Heart left ventricle (tissue), 16 donors: ENCODE measurements around the gene SPOCK2. TPM values are rescaled to one million over a fixed set of nuclear protein-coding genes. Genes with fewer than 3 reads are reported as not detected.
"Not testable (repeated sequence)": the region's sequence is repeated elsewhere in the genome, so short reads cannot be mapped to it uniquely, and the experiment has no call there.

Source experiments
- ATAC-seq, 4 donors: fragments of 200-7000 bp; cut with Tn5 transposase; one replicate each; pipeline ENCODE4 v1.9.1; 2020 to 2022; ENCODE audit warnings: moderate library complexity in 4 of 4, mild to moderate bottlenecking in 3 of 4, moderate number of reproducible peaks in 1 of 4
- DNase-seq, 5 donors: peaks; one replicate each; pipeline ENCODE4 v3.0.0-alpha.2; 2020
- H3K27ac ChIP-seq, 12 donors: fragments of 200-600 bp; sonication (generic) in 4 of 12; one replicate each; pipeline versions ENCODE4 v1.5.0 to v1.8.0; 2016 to 2022; ENCODE audit warnings: mild to moderate bottlenecking in 2 of 12
- H3K27me3 ChIP-seq, 9 donors: fragments of 200-600 bp; sonication (generic) in 2 of 9; one replicate each; pipeline versions ENCODE4 v1.5.1 to v1.8.0; 2016 to 2022; ENCODE audit warnings: mild to moderate bottlenecking in 3 of 9
- H3K36me3 ChIP-seq, 9 donors: fragments of 200-600 bp; sonication (generic) in 2 of 9; one replicate each; pipeline versions ENCODE4 v1.5.0 to v1.8.0; 2018 to 2022; ENCODE audit warnings: mild to moderate bottlenecking in 2 of 9
- H3K4me1 ChIP-seq, 12 donors: fragments of 200-600 bp; sonication (generic) in 4 of 12; one replicate each; pipeline versions ENCODE4 v1.5.0 to v1.8.0; 2016 to 2022; ENCODE audit warnings: mild to moderate bottlenecking in 3 of 12
- H3K4me3 ChIP-seq, 12 donors: fragments of 200-600 bp; sonication (generic) in 4 of 12; one replicate each; pipeline versions ENCODE4 v1.5.0 to v1.8.0; 2017 to 2022; ENCODE audit warnings: mild to moderate bottlenecking in 9 of 12, moderate library complexity in 4 of 12
- H3K9me3 ChIP-seq, 12 donors: fragments of 200-600 bp; sonication (generic) in 4 of 12; one replicate each; pipeline versions ENCODE4 v1.5.0 to v1.8.0; 2016 to 2022; ENCODE audit warnings: mild to moderate bottlenecking in 1 of 12
- POLR2A ChIP-seq, 2 donors: fragments of 450-650 bp; IDR thresholded peaks; one replicate each; pipeline ENCODE4 v1.6.1; 2017; ENCODE audit warnings: antibody characterized with exemption in 2 of 2, mild to moderate bottlenecking in 2 of 2, moderate library complexity in 2 of 2
- WGBS, 4 donors: extraction: QIAGEN DNeasy Blood & Tissue Kit in 2 of 4; methylation state at CpG; one replicate each; pipeline versions ENCODE4 v1.1.5 to v1.1.7; 2013 to 2018; 5-methylcytosine and 5-hydroxymethylcytosine counted together
- intact Hi-C, 10 donors: fragments of 100-400 bp; cut with DNase I; formaldehyde crosslinking; loops; one replicate each; pipeline versions ENCODE4 v1.11.1 to v1.14.2; 2022
- polyA plus RNA-seq, 2 donors: library from polyadenylated mRNA; stranded (reverse); fragments of 200-250 nt; gene quantifications; one replicate each; pipeline ENCODE4 v1.2.3, GENCODE V29; 2013
- total RNA-seq, 9 donors: library from RNA; depleted of rRNA in 2 of 9; stranded (reverse); fragments of >200 nt in 2 of 9; fragmentation: NEBNext Ultra II Directional in 3 of 9; extraction: Animal tissue kit (Norgen Biotek cat#: 25700) in 3 of 9; gene quantifications; one replicate each; pipeline versions ENCODE4 v1.1.0 to v1.2.4, GENCODE V29; 2016 to 2023
- TF ChIP-seq, protein P1 (sequence below), 12 donors: fragments of 200-600 bp; sonication (generic) in 4 of 12; IDR thresholded peaks; one replicate each; pipeline versions ENCODE4 v1.5.0 to v1.8.0; 2018 to 2022; ENCODE audit warnings: antibody characterized with exemption in 12 of 12, mild to moderate bottlenecking in 5 of 12
- donor health status: ischemic (EF 13 %, LVEDD 7.1; RV severe dilation, severe dysfunction).
- donor health status: healthy with polysubstance abuse.
- donor health status: DM: no; HTN: yes; CAD: no.
- donor health status: DM: no; HTN: no; CAD: no.
- donor health status: ischemic (EF 25% LVEDD 6.9; RV normal size, moderate dysfunction).
- donor health status: ischemic (EF 25% LVEDD 5.7; RV mildly dilated, moderate dysfunction).
- donor health status: healthy.
- donor health status: DM: yes; HTN: yes; CAD: no.
- donor health status: ischemic (EF 35%, LVEDD 5.7; RV mildly dilated, moderate dysfunction).
- donor health status: nonischemic (EF 11% LVEDD 7.7; RV severe dilation, severe dysfunction).
- donor health status: DM: yes; HTN: yes; CAD: no.
- donor health status: PGD.
- donor health status: ischemic (EF 29% LVEDD 5.4; RV normal size, mild dysfunction).
- donor health status: nonischemic (EF 23%, LVEDD 6.1; RV moderate dilation, normal function).

Gene SPOCK2
- total and polyA plus RNA-seq, 11 donors: 4.4 to 16.6 (median 8.0) TPM

DNA sequence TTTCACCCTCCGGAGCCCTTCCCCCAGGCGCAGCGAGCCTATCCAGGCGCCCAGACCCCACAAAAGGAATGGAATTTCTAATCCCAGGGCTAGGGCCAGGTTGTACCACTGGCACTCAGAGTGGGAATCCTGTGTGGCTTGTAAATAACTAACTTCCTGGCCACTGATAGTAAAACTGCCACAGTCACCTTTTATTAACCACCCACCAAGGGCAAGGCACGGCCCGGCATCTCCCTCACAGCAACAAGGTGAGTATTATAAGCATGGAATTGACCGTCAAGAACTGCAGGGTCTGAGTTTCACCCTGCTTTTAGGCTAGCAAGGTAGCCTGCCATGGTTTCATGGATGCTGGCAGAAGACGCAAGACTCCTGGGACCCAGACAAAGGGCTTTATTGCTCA is 51.1 kb downstream of the SPOCK2 start:
- H3K4me1 ChIP-seq: peaks cover 0 to 35% (median 10%) of the 10 kb centered on the region in 12 donors

DNA sequence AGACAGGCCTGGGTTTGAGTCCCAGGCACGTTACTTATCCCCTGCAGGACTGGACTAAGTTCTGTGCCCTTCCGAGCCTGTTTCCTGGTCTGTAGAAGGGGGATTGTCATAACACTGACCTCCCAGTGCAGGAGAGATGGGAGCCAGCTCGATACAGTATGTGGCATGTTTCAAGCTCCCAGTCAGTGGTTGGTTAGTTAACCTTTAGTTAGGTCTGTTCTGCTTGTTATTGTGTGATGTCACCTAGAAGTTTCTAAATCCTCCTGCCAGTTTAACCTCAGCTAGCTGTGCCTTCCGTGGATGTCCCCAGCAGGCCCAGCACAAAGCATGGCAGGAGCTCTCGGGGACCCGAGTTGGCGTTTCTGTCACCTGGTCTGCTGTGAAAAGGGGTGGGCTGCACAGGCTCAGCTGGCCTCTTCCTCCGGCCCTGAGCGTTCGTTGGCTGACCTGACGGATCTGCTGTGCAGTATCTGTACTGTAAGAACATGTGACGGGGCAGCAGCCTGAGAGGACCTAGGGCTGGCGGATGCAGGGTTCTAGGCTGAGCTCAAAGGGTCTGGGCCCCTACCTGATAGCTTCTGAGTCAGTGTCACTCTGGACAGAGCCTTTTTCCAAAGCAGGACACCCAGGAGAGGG is 53.0 kb downstream of the SPOCK2 start:
- intact Hi-C loops: loop anchor here in 2 of 10 donors (2.0 to 5.0 kb wide), 2 partner anchors 23 to 38 kb away; no protein-coding TSS in a partner anchor
- Histone ChIP-seq H3K36me3 (no peaks in the 10 kb centered on the region), H3K27ac (peak overlapping the region in 9 of 12 donors; percentile 4 to 61 (median 39)), H3K27me3 (no peaks in the 10 kb centered on the region), H3K9me3 (no peaks in the 10 kb centered on the region), H3K4me1 (peaks cover 0 to 40% (median 12%) of the 10 kb centered on the region in 12 donors), H3K4me3 (no peak overlapping the region)
- no peak for TF ChIP-seq POLR2A (IDR thresholded peaks at IDR 0.05)
- TF ChIP-seq, protein P1, sequence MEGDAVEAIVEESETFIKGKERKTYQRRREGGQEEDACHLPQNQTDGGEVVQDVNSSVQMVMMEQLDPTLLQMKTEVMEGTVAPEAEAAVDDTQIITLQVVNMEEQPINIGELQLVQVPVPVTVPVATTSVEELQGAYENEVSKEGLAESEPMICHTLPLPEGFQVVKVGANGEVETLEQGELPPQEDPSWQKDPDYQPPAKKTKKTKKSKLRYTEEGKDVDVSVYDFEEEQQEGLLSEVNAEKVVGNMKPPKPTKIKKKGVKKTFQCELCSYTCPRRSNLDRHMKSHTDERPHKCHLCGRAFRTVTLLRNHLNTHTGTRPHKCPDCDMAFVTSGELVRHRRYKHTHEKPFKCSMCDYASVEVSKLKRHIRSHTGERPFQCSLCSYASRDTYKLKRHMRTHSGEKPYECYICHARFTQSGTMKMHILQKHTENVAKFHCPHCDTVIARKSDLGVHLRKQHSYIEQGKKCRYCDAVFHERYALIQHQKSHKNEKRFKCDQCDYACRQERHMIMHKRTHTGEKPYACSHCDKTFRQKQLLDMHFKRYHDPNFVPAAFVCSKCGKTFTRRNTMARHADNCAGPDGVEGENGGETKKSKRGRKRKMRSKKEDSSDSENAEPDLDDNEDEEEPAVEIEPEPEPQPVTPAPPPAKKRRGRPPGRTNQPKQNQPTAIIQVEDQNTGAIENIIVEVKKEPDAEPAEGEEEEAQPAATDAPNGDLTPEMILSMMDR (IDR thresholded peaks at IDR 0.05): no peak
- WGBS, 4 donors: 47 to 76% (median 63%) methylated on average over 13 of the region's 13 CpGs
- peak in 1 of 5 donors; percentile 30 for DNase-seq
- ATAC-seq: peak; percentile 32 to 63 (median 42)

More for the DNA sequence above, 51.1 kb downstream of the SPOCK2 start:
- Histone ChIP-seq H3K4me3 (no peak overlapping the region), H3K36me3 (no peaks in the 10 kb centered on the region), H3K27ac (no peak overlapping the region), H3K27me3 (no peaks in the 10 kb centered on the region), H3K9me3 (no peaks in the 10 kb centered on the region)
- TF ChIP-seq, protein P1 (IDR thresholded peaks at IDR 0.05): no peak
- TF ChIP-seq POLR2A (IDR thresholded peaks at IDR 0.05): no peak
- 94 to 97% (median 95%) methylated on average over 7 to 8 of the region's 8 CpGs for WGBS, 4 donors
- no peak for ATAC-seq
- DNase-seq: no peak
- intact Hi-C loops: loop anchor here in 1 of 10 donors (5.0 kb wide), 1 partner anchor 40 kb away; no protein-coding TSS in a partner anchor

DNA sequence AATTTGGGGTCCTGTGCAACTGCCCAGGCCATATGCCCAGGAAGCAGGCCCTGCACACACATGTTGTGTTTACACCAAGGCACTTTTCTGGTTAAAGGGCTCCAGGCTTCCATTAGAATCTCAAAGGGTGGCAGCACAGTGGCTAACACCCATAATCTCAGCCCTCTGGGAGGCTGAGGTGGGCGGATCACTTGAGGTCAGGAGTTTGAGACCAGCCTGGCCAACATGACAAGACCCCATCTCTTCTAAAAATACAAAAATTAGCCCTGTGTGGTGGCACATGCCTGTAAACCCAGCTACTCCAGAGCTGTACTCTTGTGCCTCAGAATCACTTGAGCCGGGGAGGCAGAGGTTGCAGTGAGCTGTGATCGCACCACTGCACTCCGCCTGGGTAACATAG is 53.6 kb downstream of the SPOCK2 start:
- Histone ChIP-seq H3K4me3 (no peak overlapping the region), H3K9me3 (no peaks in the 10 kb centered on the region), H3K27me3 (no peaks in the 10 kb centered on the region), H3K27ac (peak overlapping the region in 9 of 12 donors; percentile 4 to 61 (median 39)), H3K36me3 (no peaks in the 10 kb centered on the region), H3K4me1 (peaks cover 0 to 45% (median 12%) of the 10 kb centered on the region in 12 donors)
- WGBS, 4 donors: 96 to 99% (median 97%) methylated on average over 4 of the region's 4 CpGs
- ATAC-seq: no peak
- TF ChIP-seq POLR2A (IDR thresholded peaks at IDR 0.05): no peak
- TF ChIP-seq, protein P1 (IDR thresholded peaks at IDR 0.05): no peak
- no peak for DNase-seq
- intact Hi-C loops: loop anchor here in 3 of 10 donors (2.0 to 5.0 kb wide), 3 partner anchors 22 to 62 kb away; no protein-coding TSS in a partner anchor

DNA sequence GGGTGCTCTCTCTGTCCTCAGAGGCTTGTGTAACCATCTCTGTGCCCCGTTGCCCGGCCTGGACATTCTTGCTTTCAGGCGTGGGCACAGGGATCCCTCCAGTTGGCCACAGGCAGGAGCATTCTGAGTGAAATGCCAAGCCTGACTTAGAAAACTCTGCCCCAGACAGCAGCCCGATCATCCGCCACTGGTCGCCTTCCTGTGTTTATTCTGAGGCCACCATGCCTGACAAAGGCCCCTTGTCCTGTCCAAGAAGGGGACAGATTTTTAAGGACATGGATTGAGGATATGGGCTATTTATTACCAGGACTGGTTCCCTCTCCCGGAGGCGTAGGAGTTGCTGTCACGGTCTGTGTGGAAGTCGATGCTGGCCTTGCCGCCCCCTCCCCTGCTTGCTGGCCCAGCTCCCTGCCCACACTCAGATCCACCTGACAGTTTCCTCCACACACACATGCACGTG is 54.3 kb downstream of the SPOCK2 start:
- Histone ChIP-seq H3K4me1 (peaks cover 0 to 45% (median 12%) of the 10 kb centered on the region in 12 donors), H3K9me3 (no peaks in the 10 kb centered on the region), H3K4me3 (no peak overlapping the region), H3K27me3 (no peaks in the 10 kb centered on the region), H3K36me3 (no peaks in the 10 kb centered on the region), H3K27ac (peak overlapping the region in 9 of 12 donors; percentile 8 to 57 (median 32))
- no peak for ATAC-seq
- 45 to 70% (median 54%) methylated on average over 12 of the region's 12 CpGs for WGBS, 4 donors
- intact Hi-C loops: loop anchor here in 2 of 10 donors (2.0 to 5.0 kb wide), 2 partner anchors 21 to 62 kb away; no protein-coding TSS in a partner anchor
- TF ChIP-seq, protein P1 (IDR thresholded peaks at IDR 0.05): no peak
- no peak for TF ChIP-seq POLR2A (IDR thresholded peaks at IDR 0.05)
- DNase-seq: no peak

DNA sequence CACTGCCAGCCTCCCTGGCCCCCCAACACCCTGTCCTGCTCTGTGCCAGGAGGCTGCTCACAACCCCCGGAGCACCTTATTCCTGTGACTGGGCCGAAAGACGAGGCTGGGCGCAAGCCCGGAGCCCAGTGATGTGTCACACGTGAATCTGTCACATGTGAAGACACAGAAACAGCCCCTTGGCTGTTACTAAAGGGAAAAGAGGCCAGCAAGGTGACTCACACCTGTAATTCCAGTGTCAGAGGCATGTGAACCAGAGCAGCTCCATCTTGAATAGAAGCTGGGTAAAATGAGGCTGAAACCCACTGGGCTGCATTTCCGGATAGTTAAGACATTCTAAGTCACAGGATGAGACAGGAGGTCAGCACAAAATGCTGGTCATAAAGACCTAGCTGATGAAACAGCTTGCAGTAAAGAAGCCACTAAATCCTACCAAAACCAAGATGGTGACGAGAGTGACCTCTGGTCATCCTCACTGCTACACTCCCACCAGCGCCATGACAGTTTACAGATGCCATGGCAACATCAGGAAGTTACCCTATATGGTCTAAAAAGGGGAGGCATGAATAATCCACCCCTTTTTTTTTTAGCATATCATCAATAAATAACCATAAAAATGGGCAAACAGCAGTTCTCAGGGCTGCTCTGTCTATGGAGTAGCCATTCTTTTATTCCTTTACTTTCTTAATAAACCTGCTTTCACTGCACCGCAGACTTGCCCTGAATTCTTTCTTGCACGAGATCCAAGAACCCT is 55.8 kb downstream of the SPOCK2 start:
- not testable (repeated sequence) for DNase-seq, H3K36me3 ChIP-seq, H3K4me3 ChIP-seq, H3K27ac ChIP-seq, H3K9me3 ChIP-seq, ATAC-seq, H3K27me3 ChIP-seq
- intact Hi-C loops: loop anchor here in 1 of 10 donors (5.0 kb wide), 1 partner anchor 60 kb away; no protein-coding TSS in a partner anchor
- 84 to 88% (median 86%) methylated on average over 9 to 11 of the region's 11 CpGs for WGBS, 4 donors
- peaks cover 0 to 36% (median 12%) of the 10 kb centered on the region in 12 donors for H3K4me1 ChIP-seq
